GM18511 (cell line): Measurements from ENCODE around the gene CACNA1A.
"Not testable (repeated sequence)": the region's sequence is repeated elsewhere in the genome, so short reads cannot be mapped to it uniquely, and the experiment has no call there.

Experiments used
- ATAC-seq: cut with Tn5 transposase; IDR thresholded peaks from one replicate; pipeline ENCODE4 v1.9.1; 2021; ENCODE audit warnings: mild to moderate bottlenecking, moderate library complexity; ENCODE audit not compliant: unreplicated experiment

CACNA1A gene

GRCh38 chr19:13172346-13173138, 333.7 kb downstream of the CACNA1A start:
- ATAC-seq = no peak

- no peak for ATAC-seq
These were observed 335.1 kb downstream of the CACNA1A start for GRCh38 chr19:13171146-13171545.

DNA sequence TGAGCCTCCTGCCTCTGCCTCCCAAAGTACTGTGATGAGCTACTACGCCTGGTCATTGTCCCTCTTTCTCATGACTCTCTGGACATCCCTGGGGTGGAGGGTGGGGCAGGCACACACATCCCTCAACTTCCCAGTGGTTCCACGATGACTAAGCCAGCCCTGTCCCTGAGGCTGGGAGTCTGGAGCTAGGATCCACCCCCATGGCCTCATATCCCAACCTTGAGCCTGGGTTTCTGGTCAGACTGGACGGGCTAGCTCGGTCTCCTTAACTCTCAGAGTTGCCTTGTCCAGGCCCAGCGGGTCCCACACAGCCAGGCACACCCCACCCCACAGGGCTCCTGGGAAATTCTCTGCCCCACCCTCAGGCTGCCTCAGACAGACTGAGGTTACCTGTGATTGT, 336.5 kb downstream of the CACNA1A start:
- ATAC-seq = no peak

GRCh38 chr19:13166151-13166550, 340.1 kb downstream of the CACNA1A start:
- not testable (repeated sequence) for ATAC-seq

DNA sequence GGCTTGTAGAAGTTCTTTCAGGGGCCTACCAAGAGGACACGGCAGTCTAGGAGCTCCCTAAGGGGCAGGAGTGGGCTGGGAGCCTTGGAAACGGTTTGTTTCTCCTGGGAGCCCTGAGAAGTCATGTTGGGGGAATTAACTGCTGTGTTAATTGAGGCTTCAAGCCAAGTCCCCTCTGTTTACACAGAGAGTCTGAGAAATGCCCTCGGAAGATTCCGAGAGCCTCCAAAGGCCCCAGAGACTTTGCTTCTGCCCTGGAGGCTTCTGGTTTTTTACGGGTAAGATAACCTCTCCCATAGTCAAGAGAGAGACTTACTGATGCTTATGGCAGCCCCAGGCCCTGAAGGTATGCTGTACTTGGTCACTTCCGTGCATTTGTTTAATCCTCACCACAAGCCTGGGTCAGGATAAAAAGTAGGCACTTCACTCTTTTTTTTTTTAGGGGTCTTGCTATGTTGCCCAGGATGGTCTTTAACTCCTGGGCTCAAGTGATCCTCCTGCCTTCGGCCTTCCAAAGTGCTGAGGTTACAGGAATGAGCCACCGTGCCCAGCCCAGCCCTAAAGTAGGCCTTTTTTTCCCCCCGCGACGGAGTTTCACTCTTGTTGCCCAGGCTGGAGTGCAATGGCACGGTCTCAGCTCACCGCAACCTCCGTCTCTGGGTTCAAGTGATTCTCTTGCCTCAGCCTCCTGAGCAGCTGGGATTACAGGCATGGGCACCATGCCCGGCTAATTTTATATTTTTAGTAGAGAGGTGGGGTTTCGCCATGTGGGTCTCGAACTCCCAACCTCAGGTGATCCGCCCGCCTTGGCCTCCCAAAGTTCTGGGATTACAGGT, 340.9 kb downstream of the CACNA1A start:
- ATAC-seq = no peak

GRCh38 chr19:13164343-13165161, 341.7 kb downstream of the CACNA1A start:
- ATAC-seq = no peak

GRCh38 chr19:13163609-13164342, 342.5 kb downstream of the CACNA1A start:
- ATAC-seq = no peak

DNA sequence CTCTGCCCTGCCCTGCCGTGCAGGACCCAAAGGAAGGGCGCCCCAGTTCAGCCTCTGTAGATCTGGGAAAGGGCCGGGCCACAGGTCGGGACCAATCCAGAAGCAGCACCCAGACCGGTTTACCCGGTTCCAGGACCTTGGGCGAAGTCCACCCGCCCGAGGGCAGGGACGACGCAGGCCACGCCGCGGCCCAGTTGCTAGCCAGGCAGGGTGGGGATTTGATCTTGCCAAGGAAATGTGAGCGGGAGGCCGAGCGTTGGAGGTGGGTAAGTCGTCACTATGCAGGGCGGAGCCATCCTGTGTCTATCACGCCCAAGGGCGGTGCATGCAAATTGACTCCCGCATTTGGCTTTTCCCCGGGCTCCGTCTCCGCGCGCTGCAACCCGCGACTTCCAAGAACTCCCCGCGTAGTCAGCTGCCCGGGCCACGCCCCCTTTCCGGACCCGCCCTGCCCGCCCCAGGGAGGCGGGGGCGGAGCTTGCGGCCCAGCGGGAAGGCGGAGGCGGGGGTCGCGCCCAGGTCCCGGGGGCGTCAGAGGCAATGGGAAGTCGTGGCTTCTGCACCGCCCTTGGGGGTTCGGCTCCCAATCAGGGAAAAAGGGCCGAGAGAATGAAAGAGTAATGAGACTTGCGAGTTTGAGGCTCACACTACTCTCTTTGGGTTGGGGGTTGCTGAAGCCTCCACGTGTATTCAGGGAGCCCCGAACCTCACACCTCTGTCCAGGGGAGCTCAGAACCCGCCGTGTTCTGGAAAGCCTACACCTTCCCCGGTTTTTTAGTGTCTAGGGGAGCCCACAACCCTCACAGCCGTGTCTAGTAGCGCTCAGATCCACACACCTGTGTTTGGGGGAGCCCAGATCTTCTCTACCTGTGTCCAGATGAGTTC, 343.3 kb downstream of the CACNA1A start:
- no peak for ATAC-seq

- ATAC-seq = no peak
These were observed 345.7 kb downstream of the CACNA1A start for GRCh38 chr19:13160557-13160956.

DNA sequence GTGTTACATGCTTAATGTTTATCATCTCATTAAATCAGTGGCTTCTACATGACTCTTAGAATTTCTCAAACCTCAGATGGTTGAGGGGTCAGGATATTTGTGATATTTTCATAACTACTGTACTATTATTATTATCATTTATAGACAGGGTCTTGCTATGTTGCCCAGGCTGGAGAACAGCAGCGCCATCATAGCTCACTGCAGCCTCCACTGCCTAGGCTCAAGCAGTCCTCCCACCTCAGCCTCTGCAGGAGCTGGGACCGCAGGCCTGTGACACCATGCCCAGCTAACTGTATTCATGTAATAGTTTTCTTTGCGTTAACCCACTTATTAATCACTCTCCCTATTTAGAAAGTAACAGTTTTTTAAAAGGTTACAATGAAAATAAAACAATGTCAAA, 346.6 kb downstream of the CACNA1A start:
- ATAC-seq = no peak
